H4 (cell line): ENCODE measurements around the gene SBK2. TPM values are rescaled to one million over a fixed set of nuclear protein-coding genes. Genes with fewer than 3 reads are reported as not detected.
"Not testable (repeated sequence)": the region's sequence is repeated elsewhere in the genome, so short reads cannot be mapped to it uniquely, and the experiment has no call there.

Source experiments
- DNase-seq: peaks from one replicate; pipeline ENCODE4 v3.0.0-alpha.2; 2015; ENCODE audit warnings: low spot score
- total RNA-seq: library from RNA; depleted of rRNA; stranded (reverse); fragments of >200 nt; shearing (Covaris generic); gene quantifications from 2 replicates; pipeline ENCODE4 v1.2.3, GENCODE V29; 2014

Gene SBK2
- total RNA-seq, 1 experiment from 2014 or later, result not detected

GRCh38 chr19:55502197-55502952 is 34.6 kb downstream of the SBK2 start:
- no peak for DNase-seq

GRCh38 chr19:55500368-55500952 is 36.5 kb downstream of the SBK2 start:
- no peak for DNase-seq

GRCh38 chr19:55498246-55498840 is 38.6 kb downstream of the SBK2 start:
- no peak for DNase-seq

- no peak for DNase-seq
Measured at GRCh38 chr19:55497763-55498162, 39.2 kb downstream of the SBK2 start.

DNA sequence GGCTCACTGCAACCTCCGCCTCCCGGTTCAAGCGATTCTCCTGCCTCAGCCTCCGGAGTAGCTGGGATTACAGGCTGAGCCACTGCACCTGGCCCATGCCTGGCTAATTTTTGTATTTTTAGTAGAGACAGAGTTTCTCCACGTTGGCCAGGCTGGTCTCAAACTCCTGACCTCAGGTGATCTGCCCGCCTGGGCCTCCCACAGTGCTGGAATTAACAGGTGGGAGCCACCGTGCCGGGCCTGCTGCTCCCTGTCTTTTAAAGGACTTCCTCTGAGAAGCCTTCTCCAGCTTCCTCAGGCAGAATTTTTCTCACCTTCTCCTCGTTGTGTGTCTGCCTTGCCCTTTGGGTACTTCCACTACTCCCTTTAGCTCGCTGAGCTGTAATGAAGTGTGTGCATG is 40.1 kb downstream of the SBK2 start:
- DNase-seq, result not testable (repeated sequence)

- no peak for DNase-seq
Measured at GRCh38 chr19:55495646-55496349, 41.1 kb downstream of the SBK2 start.

DNA sequence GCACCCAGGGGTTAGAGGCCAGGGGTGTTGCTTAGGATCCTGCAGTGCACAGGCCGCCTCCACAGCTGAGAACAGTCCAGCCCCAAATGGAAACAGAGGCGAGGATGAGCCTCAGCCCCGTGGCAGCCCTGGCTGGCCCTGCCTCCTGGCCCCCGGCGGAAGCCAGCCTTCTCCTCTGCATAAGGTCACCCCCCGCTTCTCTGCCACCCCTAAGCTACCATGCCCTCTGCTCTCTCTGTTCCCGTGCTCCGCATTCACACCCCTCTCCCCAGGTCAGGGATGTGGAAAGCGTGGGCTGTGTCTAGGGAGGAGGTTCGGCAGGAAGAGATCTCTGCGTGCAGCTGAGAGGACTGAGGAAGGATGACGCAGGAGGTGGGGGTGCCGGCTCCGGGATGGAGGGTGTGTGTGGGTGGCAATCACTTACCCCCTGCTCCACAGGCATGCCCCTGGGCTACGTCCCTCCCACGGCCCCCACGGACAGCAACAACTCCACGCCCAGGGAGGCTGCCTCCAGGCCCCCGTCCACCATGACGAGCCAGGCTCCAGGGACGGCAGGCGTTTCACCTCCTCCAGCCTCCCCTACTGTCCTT is 42.7 kb downstream of the SBK2 start:
- DNase-seq, result no peak

- no peak for DNase-seq
Measured at GRCh38 chr19:55493645-55494171, 43.2 kb downstream of the SBK2 start.

DNA sequence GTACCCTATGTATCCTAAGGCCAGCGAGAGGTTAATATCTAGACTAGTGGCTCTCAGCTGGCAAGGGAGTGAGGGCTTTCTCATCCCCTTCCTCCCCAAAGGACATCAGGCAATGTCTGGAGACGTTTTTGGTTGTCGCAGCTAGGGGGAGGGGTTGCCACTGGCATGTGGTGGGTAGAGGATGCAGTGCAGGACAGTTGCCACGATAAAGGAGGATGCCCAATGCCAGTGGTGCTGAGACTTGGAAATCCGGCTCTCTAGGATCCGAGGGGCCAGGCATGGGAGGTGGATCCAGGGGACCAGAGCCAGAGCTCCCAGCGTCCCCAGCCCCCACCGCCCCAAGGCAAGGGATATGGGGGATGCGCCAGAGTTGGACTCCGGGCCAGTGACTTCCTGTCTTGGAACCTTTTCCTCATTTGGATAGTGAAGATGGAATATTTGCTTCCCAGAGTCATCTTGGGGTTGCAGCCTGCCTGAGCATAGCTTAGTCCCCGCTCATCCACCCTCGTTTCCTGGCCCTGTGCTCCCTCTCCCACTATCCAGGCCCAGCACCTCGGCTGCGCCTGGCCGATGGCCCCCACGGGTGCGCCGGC is 43.8 kb downstream of the SBK2 start:
- no peak for DNase-seq

GRCh38 chr19:55492362-55492944 is 44.5 kb downstream of the SBK2 start:
- DNase-seq, result no peak

GRCh38 chr19:55491546-55492360 is 45.2 kb downstream of the SBK2 start:
- DNase-seq, result no peak

GRCh38 chr19:55490478-55491432 is 46.2 kb downstream of the SBK2 start:
- DNase-seq, result no peak

DNA sequence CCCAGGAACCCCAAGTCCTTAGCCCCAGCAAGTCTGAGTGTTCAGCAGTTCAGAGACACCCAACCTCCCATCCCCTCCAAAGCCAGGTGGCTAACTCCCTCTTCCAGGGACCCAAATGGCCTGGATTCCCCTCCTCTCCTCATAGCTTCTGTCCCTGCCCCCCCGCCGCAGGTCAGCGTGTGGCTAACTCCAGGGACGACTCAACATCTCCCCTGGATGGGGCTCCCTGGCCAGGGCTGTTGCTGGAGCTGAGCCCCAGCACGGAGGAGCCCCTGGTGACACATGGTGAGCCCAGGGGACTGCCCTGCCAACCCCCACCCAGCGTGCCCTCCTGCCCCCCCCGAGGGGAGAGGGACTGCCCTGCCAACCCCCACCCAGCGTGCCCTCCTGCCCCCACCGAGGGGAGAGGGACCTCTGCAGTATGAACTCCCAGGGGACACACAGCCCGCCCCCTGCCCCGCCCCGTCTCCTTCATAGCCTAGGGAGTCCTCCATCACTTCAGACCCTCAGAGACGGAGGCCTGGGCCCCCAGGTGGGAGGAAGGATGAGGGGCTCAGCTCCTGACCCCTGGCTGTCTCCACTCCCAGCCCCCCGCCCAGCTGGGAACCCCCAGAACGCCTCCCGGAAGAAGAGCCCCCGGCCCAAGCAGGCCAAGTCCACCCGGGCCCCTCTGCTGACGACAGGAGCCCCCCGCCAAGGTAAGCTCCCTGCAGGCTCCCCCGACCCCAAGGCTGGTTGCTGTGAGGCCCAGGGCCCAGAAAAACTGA is 47.0 kb downstream of the SBK2 start:
- DNase-seq, result no peak

- no peak for DNase-seq
Measured at GRCh38 chr19:55488986-55489710, 47.8 kb downstream of the SBK2 start.

DNA sequence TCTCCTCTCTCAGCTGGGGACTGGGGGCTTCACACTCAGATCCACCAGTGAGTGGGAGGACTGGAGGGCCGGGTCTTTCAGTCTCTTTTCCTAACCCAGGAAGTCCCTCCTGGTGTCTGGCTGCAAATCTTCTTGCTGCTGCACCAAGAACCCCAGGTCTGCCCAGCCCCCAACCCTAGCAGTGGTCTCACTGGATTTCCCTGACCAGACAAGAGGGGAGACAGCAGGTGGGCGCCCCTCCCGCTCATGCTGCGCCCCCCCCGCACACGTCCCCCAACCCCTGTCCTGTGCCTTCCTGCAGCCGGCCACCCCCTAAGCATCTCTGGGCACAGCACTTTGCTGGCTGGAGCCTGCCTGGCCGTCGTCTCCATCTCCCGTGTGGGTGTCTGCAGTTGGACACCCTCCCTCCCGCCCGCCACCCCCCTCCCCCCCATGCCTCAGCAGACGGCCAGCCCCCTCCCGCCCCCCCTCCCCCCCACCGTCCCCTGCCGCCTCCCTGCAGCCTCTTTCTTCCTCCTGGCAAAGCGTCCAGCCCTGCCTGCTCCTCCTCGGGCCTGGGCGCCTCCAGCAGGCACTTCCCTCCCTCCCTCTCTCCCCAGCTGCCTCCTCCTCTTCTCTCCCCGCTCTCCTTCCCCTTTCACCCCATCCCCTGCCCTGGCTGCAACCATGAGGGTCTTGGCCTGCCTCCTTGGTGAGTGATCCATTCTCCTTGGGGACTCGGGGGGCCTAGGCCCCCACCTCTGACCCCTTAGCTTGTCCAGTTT is 48.8 kb downstream of the SBK2 start, which contains the start of gene SSC5D:
Gene SSC5D (plus strand): TSS at position 513 of the 764 bp plus-strand sequence. CDS start 154 bp downstream, at position 667.
- DNase-seq, result peak; percentile 67
